Thyroid gland (tissue), 4 donors: ENCODE data around the gene ATP5F1D. TPM values are rescaled to one million over a fixed set of nuclear protein-coding genes. Genes with fewer than 3 reads are reported as not detected.

Experiments used
- DNase-seq, 2 donors: peaks; one replicate each; pipeline ENCODE4 v3.0.0-alpha.2; 2019
- H3K27ac ChIP-seq, 3 donors: fragments of 200-600 bp; sonication (generic); 1 replicate in 2 of 3; 2 replicates in 1 of 3; pipeline ENCODE4 v1.5.1; 2016 to 2019; ENCODE audit warnings: mild to moderate bottlenecking in 1 of 3, moderate library complexity in 1 of 3
- H3K27me3 ChIP-seq: fragments of 200-600 bp; sonication (generic); one replicate; pipeline ENCODE4 v1.5.1; 2019
- H3K36me3 ChIP-seq, 2 donors: fragments of 200-600 bp; sonication (generic); one replicate each; pipeline ENCODE4 v1.5.1; 2016 to 2019
- H3K4me1 ChIP-seq, 2 donors: fragments of 200-600 bp; sonication (generic); one replicate each; pipeline ENCODE4 v1.5.1; 2017 to 2019
- H3K4me3 ChIP-seq, 3 donors: fragments of 200-600 bp; sonication (generic); replicated peaks in 1 of 3; 1 replicate in 2 of 3; 2 replicates in 1 of 3; pipeline ENCODE4 v1.5.1; 2016; ENCODE audit warnings: mild to moderate bottlenecking in 1 of 3
- H3K9me3 ChIP-seq: fragments of 200-600 bp; sonication (generic); one replicate; pipeline ENCODE4 v1.5.1; 2017
- POLR2A ChIP-seq, 2 donors: fragments of 450-650 bp; IDR thresholded peaks; one replicate each; pipeline ENCODE4 v1.6.1; 2017; ENCODE audit warnings: antibody characterized with exemption in 2 of 2, mild to moderate bottlenecking in 2 of 2, moderate library complexity in 1 of 2
- WGBS, 2 donors: methylation state at CpG; one replicate each; pipeline ENCODE4 v1.1.5; 2017; 5-methylcytosine and 5-hydroxymethylcytosine counted together
- intact Hi-C: fragments of 100-400 bp; cut with DNase I; formaldehyde crosslinking; loops from one replicate; pipeline ENCODE4 v1.15.1; 2023
- total RNA-seq, 4 donors: library from RNA; depleted of rRNA; stranded (reverse); fragments of >200 nt; gene quantifications; one replicate each; pipeline ENCODE4 v1.2.3, GENCODE V29; 2016
- TF ChIP-seq, protein P1 (sequence below), 6 experiments: fragments of 200-600 bp in 3 of 6; fragments of 450-650 bp in 3 of 6; sonication (generic) in 3 of 6; IDR thresholded peaks; one replicate each; pipeline ENCODE4 v1.5.1; 2016 to 2019; ENCODE audit warnings: antibody characterized with exemption in 6 of 6, mild to moderate bottlenecking in 2 of 6, inconsistent platforms in 1 of 6, moderate library complexity in 1 of 6

ATP5F1D gene
- total RNA-seq, 4 donors from 2014 or later: 39.2 to 182 (median 83.0) TPM

- TF ChIP-seq POLR2A (IDR thresholded peaks at IDR 0.05): no peak
- TF ChIP-seq, protein P1, sequence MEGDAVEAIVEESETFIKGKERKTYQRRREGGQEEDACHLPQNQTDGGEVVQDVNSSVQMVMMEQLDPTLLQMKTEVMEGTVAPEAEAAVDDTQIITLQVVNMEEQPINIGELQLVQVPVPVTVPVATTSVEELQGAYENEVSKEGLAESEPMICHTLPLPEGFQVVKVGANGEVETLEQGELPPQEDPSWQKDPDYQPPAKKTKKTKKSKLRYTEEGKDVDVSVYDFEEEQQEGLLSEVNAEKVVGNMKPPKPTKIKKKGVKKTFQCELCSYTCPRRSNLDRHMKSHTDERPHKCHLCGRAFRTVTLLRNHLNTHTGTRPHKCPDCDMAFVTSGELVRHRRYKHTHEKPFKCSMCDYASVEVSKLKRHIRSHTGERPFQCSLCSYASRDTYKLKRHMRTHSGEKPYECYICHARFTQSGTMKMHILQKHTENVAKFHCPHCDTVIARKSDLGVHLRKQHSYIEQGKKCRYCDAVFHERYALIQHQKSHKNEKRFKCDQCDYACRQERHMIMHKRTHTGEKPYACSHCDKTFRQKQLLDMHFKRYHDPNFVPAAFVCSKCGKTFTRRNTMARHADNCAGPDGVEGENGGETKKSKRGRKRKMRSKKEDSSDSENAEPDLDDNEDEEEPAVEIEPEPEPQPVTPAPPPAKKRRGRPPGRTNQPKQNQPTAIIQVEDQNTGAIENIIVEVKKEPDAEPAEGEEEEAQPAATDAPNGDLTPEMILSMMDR (IDR thresholded peaks at IDR 0.05): no peak
- 94 to 96% methylated on average over 24 to 34 of the region's 43 CpGs for WGBS, 2 donors
- DNase-seq: no peak
Measured at GRCh38 chr19:1234955-1235380, 6.6 kb upstream of the ATP5F1D start.

GRCh38 chr19:1235625-1236538 is 5.7 kb upstream of the ATP5F1D start:
- Histone ChIP-seq H3K4me3 (no peak overlapping the region), H3K27ac (no peak overlapping the region), H3K9me3 (no peaks in the 10 kb centered on the region), H3K27me3 (no peaks in the 10 kb centered on the region), H3K36me3 (no peaks in the 10 kb centered on the region), H3K4me1 (peaks cover 22 to 48% of the 10 kb centered on the region in 2 donors)
- WGBS, 2 donors: 89 to 100% methylated on average over 1 to 7 of the region's 39 CpGs
- intact Hi-C loops: loop anchor here (10.0 kb wide), 1 partner anchor 311 kb away; the partner anchor contains the start of gene ARID3A
- DNase-seq: no peak
- TF ChIP-seq, protein P1 (IDR thresholded peaks at IDR 0.05): no peak

More at GRCh38 chr19:1234955-1235380, 6.6 kb upstream of the ATP5F1D start:
- intact Hi-C loops: loop anchor here (10.0 kb wide), 1 partner anchor 310 kb away; the partner anchor contains the start of gene ARID3A
- no peak overlapping the region for H3K4me3 ChIP-seq
- H3K27me3 ChIP-seq: no peaks in the 10 kb centered on the region
- H3K4me1 ChIP-seq: peaks cover 16 to 41% of the 10 kb centered on the region in 2 donors
- no peaks in the 10 kb centered on the region for H3K9me3 ChIP-seq
- H3K36me3 ChIP-seq: no peaks in the 10 kb centered on the region
- no peak overlapping the region for H3K27ac ChIP-seq

DNA sequence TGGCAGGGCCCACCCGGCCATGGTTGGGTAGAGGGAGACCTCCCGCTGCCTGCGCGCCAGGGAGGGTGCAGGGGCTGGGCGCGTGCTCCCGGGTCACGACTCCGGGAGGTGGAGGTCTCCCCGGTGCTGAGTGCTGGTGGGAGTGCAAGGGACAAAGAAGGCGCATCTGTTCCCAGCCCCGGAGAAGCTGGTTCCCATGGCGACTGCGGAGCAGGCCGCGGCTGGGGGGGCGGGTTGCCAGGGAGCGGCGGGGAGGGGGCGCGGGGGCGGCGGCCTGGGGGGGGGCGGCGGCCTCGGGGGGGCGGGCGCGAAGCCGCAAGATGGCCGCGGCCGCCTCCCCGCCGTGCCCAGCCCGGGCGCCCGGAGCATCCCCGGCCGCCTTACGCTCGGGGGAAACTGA is 5.0 kb upstream of the ATP5F1D start:
- no peak for TF ChIP-seq POLR2A (IDR thresholded peaks at IDR 0.05)
- TF ChIP-seq, protein P1 (IDR thresholded peaks at IDR 0.05): no peak
- WGBS, 2 donors: 57 to 70% methylated on average over 8 to 9 of the region's 42 CpGs
- peaks cover 28 to 52% of the 10 kb centered on the region in 2 donors for H3K4me1 ChIP-seq
- H3K27me3 ChIP-seq: no peaks in the 10 kb centered on the region
- DNase-seq: no peak
- H3K27ac ChIP-seq: no peak overlapping the region
- intact Hi-C loops: loop anchor here (10.0 kb wide), 1 partner anchor 312 kb away; the partner anchor contains the start of gene ARID3A
- H3K4me3 ChIP-seq: peak overlapping the region in 1 of 3 donors; percentile 51
- H3K36me3 ChIP-seq: no peaks in the 10 kb centered on the region
- no peaks in the 10 kb centered on the region for H3K9me3 ChIP-seq

DNA sequence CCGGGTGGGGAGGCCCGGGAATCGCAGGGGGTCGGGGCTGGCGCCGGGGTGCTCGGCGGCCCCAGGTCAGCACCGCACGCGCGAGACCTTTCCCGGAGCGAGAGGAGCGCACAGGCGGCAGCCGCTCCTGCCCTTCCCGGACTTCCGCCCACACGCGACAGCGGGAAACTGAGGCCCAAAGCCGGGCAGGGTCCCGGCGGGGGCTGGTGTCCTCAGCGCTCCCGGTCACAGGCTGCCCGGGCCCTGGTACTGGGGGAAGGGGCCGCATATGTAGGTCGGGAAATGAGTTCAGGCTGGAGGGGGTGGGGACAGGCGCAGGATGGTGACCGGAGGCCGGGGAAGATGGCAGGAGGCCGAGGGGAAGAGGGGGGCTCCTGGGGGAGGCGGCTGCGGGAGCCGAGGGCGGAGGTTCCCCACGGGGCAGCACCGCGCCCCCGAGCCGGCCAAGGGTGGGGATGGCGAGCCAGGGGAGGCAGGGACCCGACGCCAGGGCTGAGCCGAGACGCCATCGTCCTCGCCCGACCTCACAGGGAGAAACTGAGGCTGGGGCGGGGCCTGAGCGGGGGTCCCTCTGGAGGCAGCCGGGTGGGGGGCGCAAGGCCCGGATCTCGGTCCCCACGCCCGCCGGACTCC is 4.4 kb upstream of the ATP5F1D start:
- 1 to 2% methylated on average over 11 to 22 of the region's 60 CpGs for WGBS, 2 donors
- TF ChIP-seq, protein P1 (IDR thresholded peaks at IDR 0.05): no peak
- TF ChIP-seq POLR2A (IDR thresholded peaks at IDR 0.05): no peak
- intact Hi-C loops: loop anchor here (10.0 kb wide), 1 partner anchor 312 kb away; the partner anchor contains the start of gene ARID3A
- DNase-seq: peak in 1 of 2 donors; percentile 48
- H3K27ac ChIP-seq: no peak overlapping the region
- peaks cover 29 to 48% of the 10 kb centered on the region in 2 donors for H3K4me1 ChIP-seq
- peak overlapping the region in 1 of 3 donors; percentile 51 for H3K4me3 ChIP-seq
- H3K9me3 ChIP-seq: no peaks in the 10 kb centered on the region
- H3K27me3 ChIP-seq: no peaks in the 10 kb centered on the region
- H3K36me3 ChIP-seq: no peaks in the 10 kb centered on the region
